ENCODE measurements around the gene ZMYND12.
A peak's percentile ranks its signal among the peaks of the same experiment; 100 is the strongest.

Gene ZMYND12

DNA sequence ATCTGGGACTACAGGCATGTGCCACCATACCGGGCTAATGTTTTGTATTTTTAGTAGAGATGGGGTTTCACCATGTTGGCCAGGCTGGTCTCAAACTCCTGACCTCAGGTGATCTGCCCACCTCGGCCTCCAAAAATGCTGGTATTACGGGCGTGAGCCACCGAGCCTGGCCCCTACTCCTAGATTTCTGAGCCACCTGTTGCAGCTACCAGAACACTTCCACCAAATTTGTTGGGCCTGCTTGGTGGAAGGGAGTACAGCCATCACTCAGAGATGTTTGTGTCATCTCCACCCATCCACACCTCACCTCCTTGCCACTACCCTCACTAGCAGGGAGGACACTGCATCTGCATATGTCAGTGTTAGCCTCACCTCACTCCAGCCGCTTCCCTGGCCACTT, 69.8 kb downstream of the ZMYND12 start (continued):
- TF ChIP-seq, protein P1, sequence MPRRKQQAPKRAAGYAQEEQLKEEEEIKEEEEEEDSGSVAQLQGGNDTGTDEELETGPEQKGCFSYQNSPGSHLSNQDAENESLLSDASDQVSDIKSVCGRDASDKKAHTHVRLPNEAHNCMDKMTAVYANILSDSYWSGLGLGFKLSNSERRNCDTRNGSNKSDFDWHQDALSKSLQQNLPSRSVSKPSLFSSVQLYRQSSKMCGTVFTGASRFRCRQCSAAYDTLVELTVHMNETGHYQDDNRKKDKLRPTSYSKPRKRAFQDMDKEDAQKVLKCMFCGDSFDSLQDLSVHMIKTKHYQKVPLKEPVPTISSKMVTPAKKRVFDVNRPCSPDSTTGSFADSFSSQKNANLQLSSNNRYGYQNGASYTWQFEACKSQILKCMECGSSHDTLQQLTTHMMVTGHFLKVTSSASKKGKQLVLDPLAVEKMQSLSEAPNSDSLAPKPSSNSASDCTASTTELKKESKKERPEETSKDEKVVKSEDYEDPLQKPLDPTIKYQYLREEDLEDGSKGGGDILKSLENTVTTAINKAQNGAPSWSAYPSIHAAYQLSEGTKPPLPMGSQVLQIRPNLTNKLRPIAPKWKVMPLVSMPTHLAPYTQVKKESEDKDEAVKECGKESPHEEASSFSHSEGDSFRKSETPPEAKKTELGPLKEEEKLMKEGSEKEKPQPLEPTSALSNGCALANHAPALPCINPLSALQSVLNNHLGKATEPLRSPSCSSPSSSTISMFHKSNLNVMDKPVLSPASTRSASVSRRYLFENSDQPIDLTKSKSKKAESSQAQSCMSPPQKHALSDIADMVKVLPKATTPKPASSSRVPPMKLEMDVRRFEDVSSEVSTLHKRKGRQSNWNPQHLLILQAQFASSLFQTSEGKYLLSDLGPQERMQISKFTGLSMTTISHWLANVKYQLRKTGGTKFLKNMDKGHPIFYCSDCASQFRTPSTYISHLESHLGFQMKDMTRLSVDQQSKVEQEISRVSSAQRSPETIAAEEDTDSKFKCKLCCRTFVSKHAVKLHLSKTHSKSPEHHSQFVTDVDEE (CRISPR knock-in tag; IDR thresholded peaks at IDR 0.05): no peak

DNA sequence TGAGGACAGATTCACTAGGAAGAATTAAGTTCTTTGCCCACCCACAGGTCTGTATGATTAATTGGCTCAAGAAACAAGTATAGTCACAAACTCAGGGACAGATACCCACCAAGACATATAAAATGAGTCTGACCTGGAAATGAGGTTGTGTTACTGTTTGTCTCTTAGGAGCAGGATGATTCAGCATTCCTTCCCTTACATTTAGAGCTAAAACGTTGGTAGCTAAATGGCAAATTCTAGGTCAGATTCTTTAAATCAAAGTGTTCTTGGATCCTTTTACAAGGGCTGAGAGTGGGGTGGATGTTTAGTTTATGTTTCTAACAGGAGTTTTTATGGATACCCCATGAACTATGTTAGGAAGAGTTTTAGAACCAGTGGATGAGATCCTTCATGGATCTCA, 70.5 kb downstream of the ZMYND12 start:
- TF ChIP-seq RARB (CRISPR knock-in tag; IDR thresholded peaks at IDR 0.05) (no peak), GLIS3 (CRISPR knock-in tag; IDR thresholded peaks at IDR 0.05) (no peak), ZC3H10 (CRISPR knock-in tag; IDR thresholded peaks at IDR 0.05) (no peak)
- TF ChIP-seq, protein P2, sequence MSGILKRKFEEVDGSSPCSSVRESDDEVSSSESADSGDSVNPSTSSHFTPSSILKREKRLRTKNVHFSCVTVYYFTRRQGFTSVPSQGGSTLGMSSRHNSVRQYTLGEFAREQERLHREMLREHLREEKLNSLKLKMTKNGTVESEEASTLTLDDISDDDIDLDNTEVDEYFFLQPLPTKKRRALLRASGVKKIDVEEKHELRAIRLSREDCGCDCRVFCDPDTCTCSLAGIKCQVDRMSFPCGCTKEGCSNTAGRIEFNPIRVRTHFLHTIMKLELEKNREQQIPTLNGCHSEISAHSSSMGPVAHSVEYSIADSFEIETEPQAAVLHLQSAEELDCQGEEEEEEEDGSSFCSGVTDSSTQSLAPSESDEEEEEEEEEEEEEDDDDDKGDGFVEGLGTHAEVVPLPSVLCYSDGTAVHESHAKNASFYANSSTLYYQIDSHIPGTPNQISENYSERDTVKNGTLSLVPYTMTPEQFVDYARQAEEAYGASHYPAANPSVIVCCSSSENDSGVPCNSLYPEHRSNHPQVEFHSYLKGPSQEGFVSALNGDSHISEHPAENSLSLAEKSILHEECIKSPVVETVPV (CRISPR knock-in tag; IDR thresholded peaks at IDR 0.05): no peak
- TF ChIP-seq, protein P1 (CRISPR knock-in tag; IDR thresholded peaks at IDR 0.05): no peak
- ATAC-seq: no peak

DNA sequence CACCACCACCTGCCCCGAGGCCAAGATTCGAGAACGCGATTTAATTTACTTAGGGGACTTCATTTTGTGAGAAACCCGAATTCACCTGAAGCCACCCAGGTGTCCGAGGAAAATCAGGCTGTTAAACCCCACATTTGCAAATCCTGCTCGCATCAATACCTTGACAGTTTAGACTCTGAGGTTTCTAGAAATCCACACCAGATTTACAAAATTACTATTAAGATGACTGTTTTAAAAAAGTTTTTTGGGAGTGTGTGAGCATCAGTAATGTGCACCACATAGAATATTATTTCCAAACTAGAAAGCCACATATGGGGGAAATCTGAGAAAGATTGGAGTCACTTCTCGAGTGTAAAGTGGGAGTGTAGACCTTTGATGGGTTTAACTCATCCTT, 74.5 kb downstream of the ZMYND12 start:
- ATAC-seq: no peak
- TF ChIP-seq ZFP3 (CRISPR knock-in tag; IDR thresholded peaks at IDR 0.05) (no peak), ZNF8 (CRISPR knock-in tag; IDR thresholded peaks at IDR 0.05) (no peak)
- TF ChIP-seq, protein P3, sequence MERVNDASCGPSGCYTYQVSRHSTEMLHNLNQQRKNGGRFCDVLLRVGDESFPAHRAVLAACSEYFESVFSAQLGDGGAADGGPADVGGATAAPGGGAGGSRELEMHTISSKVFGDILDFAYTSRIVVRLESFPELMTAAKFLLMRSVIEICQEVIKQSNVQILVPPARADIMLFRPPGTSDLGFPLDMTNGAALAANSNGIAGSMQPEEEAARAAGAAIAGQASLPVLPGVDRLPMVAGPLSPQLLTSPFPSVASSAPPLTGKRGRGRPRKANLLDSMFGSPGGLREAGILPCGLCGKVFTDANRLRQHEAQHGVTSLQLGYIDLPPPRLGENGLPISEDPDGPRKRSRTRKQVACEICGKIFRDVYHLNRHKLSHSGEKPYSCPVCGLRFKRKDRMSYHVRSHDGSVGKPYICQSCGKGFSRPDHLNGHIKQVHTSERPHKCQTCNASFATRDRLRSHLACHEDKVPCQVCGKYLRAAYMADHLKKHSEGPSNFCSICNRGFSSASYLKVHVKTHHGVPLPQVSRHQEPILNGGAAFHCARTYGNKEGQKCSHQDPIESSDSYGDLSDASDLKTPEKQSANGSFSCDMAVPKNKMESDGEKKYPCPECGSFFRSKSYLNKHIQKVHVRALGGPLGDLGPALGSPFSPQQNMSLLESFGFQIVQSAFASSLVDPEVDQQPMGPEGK (CRISPR knock-in tag; IDR thresholded peaks at IDR 0.05; ENCODE audit: borderline replicate concordance): no peak
- TF ChIP-seq, protein P1 (CRISPR knock-in tag; IDR thresholded peaks at IDR 0.05): no peak

DNA sequence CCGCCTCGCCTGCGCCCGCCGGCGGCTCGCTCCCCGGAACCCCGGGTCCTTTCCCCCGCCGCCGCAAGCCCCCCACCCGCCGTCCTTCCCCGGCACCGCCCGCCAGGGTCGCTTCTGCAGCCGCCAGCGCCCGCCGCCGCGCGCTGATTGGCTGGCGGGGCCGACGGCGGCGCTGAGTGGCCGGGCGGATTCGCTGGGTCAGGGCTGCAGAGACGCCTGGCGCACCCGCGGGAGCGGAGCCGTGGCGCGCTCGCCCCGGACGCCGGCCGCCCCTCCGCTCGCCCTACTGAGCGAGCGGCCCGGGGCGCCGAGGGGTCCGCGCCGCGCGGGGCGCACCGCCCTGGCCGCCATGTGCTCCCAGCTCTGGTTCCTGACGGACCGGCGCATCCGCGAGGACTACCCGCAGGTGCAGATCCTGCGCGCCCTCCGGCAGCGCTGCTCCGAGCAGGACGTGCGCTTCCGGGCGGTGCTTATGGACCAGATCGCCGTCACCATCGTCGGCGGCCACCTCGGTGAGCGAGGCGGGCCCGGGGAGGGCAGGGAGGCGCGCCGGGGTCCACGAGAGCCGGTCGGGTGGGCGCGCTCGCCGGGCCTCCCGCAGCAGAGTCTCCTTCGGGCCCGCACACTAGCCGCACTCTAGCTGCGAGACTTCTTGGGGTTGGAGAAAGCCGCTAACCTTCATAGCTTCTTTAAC, 75.1 kb downstream of the ZMYND12 start, which contains the start of gene RIMKLA:
Gene RIMKLA (plus strand): TSS at position 207 of the 694 bp plus-strand sequence. CDS start 143 bp downstream, at position 350.
- peak; percentile 93 for ATAC-seq
- TF ChIP-seq, protein P3 (CRISPR knock-in tag; IDR thresholded peaks at IDR 0.05; ENCODE audit: borderline replicate concordance): no peak
- no peak for TF ChIP-seq ESRRG (CRISPR knock-in tag; IDR thresholded peaks at IDR 0.05)
- no peak for TF ChIP-seq CSDC2 (CRISPR knock-in tag; IDR thresholded peaks at IDR 0.05)
- TF ChIP-seq GLIS3 (CRISPR knock-in tag; IDR thresholded peaks at IDR 0.05): no peak
- no peak for TF ChIP-seq TOX (CRISPR knock-in tag; IDR thresholded peaks at IDR 0.05; ENCODE audit: borderline replicate concordance)
- no peak for TF ChIP-seq BACH2 (CRISPR knock-in tag; IDR thresholded peaks at IDR 0.05; ENCODE audit: borderline replicate concordance)
- TF ChIP-seq, protein P4, sequence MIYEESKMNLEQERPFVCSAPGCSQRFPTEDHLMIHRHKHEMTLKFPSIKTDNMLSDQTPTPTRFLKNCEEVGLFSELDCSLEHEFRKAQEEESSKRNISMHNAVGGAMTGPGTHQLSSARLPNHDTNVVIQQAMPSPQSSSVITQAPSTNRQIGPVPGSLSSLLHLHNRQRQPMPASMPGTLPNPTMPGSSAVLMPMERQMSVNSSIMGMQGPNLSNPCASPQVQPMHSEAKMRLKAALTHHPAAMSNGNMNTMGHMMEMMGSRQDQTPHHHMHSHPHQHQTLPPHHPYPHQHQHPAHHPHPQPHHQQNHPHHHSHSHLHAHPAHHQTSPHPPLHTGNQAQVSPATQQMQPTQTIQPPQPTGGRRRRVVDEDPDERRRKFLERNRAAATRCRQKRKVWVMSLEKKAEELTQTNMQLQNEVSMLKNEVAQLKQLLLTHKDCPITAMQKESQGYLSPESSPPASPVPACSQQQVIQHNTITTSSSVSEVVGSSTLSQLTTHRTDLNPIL (CRISPR knock-in tag; IDR thresholded peaks at IDR 0.05; ENCODE audit: low read depth): no peak
- TF ChIP-seq OSR1 (CRISPR knock-in tag; IDR thresholded peaks at IDR 0.05): no peak
- no peak for TF ChIP-seq ZFP3 (CRISPR knock-in tag; IDR thresholded peaks at IDR 0.05)
- no peak for TF ChIP-seq ZNF70 (CRISPR knock-in tag; IDR thresholded peaks at IDR 0.05)
- TF ChIP-seq ZC3H10 (CRISPR knock-in tag; IDR thresholded peaks at IDR 0.05): no peak
- TF ChIP-seq RARB (CRISPR knock-in tag; IDR thresholded peaks at IDR 0.05): no peak
- no peak for TF ChIP-seq ZNF565 (CRISPR knock-in tag; conservative IDR thresholded peaks at IDR 0.05; ENCODE audit: low read depth)
- no peak for TF ChIP-seq ARNTL (CRISPR knock-in tag; IDR thresholded peaks at IDR 0.05; ENCODE audit: borderline replicate concordance, low read depth)
- TF ChIP-seq, protein P2 (CRISPR knock-in tag; IDR thresholded peaks at IDR 0.05): no peak
